Effector CD4-positive, alpha-beta T cell (primary cell): ENCODE results near the gene BABAM2.
"Not testable (repeated sequence)": the region's sequence is repeated elsewhere in the genome, so short reads cannot be mapped to it uniquely, and the experiment has no call there.

Source experiments
- DNase-seq: peaks from one replicate; pipeline ENCODE4 v3.0.0-alpha.2; 2020

The BABAM2 gene

DNA sequence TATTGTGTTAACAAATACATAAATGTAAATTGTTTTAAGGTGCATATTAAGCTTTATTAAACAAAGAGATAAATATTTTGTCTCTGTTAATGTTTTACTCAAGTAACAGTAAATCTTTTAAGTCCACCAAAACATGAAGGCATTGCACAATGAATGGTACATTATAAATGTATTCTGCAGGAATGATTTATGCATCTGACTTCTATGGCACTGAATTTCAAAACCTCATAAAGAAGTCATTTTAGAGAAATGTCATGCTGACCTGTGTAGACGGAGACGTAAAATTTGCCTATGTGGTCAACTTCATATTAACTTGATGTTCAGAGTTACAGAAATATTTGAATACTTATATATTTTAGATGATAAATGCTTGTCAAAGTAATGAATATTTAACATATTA is 194.7 kb downstream of the BABAM2 start:
- DNase-seq, result no peak

DNA sequence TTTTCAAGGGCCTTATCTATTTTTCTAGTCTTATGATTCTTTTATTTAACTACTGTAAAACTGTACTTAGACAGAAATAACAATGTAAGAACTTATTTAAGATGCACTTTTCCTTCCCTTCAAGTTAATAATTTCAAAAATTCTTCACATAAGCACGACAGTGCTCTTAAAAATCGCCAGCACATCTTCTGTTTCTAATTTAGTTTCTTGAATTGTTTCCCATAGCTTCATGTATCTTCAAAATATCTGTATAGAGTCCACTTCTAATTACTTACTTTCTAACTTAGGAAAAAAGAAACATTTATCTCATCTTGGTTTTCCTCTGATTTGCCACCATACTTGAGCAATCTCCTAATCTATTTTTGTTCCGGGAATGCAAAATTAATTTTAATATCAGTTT is 196.1 kb downstream of the BABAM2 start:
- DNase-seq, result no peak

- DNase-seq, result no peak
Measured at GRCh38 chr2:28088970-28089369, 198.4 kb downstream of the BABAM2 start.

- DNase-seq, result no peak
Measured at GRCh38 chr2:28089486-28089885, 199.0 kb downstream of the BABAM2 start.

DNA sequence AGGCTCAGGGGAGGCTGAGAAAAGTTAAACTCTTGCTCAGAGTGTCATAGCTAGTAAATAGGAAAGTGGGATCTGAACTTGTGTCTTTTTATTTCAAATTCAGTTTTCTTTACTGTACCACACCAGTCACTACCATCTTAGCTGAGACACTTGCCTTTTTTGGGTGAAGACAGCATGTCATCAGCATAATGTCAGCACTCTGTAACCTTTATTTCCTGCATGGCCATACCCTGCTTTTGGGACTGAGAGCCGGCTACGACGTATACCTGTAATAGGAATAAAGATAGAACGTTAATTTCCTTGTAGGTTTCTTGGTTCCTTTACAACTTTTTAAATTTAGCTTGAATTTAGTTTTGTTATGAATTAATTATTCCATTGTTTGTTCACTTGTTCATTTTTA is 202.8 kb downstream of the BABAM2 start:
- no peak for DNase-seq

DNA sequence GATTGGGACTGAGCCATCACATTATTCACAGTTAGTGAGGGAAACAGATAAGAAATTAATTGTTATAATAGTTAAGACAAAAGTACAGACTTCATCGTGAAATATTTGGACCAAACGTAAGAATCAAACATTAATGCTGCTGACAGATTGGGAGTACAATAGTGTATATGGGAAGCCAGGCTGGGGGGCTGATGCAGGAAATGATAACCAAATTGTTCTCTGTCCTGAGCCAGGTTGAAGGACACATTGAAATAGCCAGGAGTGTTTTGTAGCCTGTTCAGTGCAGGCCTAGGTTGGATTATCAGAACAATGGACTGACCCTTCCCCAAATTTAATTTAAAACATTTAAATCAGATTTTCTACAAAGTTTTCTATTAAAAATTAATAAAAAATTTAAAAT is 203.2 kb downstream of the BABAM2 start:
- no peak for DNase-seq

- DNase-seq, result no peak
Measured at GRCh38 chr2:28094739-28095138, 204.2 kb downstream of the BABAM2 start.

DNA sequence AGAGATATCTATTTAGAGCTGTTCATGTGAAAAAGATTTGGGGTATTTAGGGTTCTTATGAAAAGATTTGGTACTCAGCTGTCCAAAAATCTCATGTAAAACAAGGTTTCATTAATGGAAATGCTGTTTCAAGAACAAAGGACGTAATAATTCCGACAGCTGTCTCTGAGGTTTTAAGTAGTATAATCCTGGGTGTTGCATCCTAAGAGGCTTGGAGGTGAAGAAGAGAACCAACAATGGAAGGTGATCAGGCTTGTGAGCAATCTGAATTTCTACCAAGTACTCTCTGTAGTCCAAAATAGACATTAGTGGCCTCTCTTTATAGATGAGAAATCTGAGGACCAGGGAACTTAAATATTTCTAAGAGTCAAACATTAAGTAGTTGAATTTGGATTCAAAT is 205.1 kb downstream of the BABAM2 start:
- no peak for DNase-seq

GRCh38 chr2:28096421-28096820 is 205.9 kb downstream of the BABAM2 start:
- DNase-seq, result no peak

DNA sequence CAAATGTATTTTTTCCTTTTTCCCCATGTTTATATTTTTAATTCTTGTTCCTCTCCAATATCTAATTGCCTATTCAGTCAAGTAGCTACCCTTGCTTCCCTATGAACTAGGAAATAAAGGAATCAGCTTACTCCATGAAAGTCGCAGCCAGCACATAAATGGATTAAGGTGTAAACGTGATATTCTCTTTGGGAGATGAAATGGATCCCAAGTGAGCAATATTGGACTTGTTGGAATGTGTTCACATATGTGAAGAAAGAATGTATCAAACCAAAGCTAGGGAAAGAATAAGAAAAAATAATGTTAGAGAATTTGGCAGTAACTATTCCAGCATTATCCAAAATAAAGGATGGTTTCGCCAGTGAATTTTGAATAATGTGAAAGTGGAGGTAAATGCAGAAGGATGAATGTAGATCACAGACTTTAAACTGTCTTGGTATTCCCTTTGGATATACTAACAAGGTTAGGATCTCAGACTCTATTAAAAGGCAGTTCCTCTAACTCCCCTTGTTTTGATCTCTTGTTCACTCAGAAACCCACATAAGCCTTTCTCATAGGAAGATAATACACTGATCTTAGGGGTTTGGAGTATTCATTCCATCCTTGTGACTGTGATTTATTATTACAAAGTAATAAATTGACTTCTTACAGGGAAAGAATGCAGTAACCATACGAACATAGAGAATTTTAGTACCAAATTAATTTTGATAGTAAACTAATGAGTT is 208.1 kb downstream of the BABAM2 start:
- DNase-seq, result no peak

GRCh38 chr2:28101123-28101522 is 210.6 kb downstream of the BABAM2 start:
- no peak for DNase-seq

- DNase-seq, result no peak
Measured at GRCh38 chr2:28101892-28102291, 211.4 kb downstream of the BABAM2 start.

DNA sequence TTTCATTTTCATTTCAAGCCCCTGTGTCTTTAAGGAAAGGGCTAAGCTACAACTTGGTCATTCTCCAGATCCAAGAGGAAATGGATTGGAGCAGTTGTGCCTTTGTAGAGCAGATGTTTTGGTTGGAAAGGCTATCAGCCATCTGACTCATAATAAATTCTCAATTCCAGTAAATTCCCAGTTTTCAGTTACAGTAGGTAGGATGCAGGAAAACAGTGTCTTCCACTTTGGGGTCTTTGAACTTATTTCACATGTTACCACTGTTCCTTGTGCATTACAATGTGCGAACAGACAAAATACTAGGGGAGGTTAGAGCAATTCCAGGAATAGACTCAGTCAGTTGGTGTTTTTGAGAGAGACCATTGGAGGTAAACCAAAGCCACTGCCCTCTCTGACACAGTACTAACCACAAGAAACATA is 211.9 kb downstream of the BABAM2 start:
- DNase-seq, result no peak

- DNase-seq, result no peak
Measured at GRCh38 chr2:28103611-28104010, 213.1 kb downstream of the BABAM2 start.

DNA sequence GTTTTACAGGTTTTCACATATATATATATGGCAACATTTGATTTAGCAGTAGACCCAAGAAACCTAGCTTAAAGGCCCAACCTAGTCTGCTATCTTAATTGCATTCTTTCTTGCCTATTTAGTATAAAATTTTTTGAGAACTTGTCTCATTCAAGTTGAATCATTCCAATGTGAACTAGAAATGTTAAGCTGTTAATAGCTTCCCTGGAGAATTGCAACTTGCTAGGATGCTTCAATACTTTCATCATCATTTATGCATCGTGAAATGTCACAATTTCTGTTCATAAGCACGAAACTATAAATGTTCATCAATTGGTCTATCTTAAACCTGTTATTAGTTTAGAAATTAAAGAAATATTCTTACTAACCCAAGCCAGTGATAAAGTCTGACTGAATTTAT is 217.6 kb downstream of the BABAM2 start:
- no peak for DNase-seq

- not testable (repeated sequence) for DNase-seq
Measured at GRCh38 chr2:28113771-28114170, 223.2 kb downstream of the BABAM2 start.

DNA sequence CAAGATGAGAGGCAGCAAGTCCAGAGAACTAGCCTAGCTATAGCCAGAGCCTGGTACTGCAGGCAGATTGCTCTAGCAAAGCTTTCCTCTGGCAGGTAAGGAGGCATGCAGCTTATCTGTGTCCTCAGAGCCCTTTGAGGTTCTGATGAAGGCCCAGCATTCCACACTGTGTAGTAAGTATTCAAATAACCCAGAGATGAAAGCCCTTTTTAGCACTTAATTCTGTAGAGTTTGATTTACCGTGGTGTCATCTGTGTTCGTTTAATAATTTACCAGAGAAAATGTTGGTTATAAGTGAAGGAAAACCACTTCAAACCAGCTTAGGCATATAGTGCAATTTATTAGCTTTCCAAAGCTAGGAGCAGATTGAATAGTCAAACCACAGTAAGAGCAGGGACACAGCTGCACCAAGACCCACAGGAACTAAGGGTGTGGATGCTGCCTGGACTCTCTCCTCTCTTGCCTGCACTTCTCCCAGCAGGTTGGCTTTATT is 226.6 kb downstream of the BABAM2 start:
- no peak for DNase-seq

GRCh38 chr2:28119631-28120030 is 229.1 kb downstream of the BABAM2 start:
- no peak for DNase-seq

DNA sequence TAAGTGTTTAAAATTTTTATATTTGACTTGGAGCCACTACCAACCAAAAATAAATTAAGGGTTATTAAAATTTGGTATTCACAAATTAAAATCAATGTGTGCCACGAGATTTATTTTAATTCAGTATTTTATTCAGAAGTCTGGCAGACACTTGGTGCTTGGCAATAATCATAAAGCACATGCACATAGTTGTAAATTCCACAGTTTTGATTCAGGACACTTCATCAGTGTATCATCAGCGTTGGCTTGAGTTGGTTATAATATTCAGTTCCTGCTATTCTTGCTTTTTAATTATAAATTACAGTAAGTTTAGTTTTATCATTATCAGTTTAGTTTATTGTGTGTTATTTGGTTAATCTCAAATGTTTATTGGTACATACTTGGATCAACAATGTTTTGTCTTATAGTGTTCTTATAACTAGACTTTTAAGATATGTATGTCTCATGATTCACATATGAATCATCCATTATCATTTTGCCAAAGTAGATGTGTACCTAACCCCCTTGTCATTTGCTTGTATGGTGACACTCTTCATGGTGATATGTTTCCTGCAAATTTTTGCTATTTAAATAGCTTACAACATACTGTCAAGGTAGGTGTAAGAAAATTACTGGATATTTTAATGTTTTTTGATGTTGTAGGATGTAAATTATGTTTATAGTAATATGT is 237.9 kb downstream of the BABAM2 start:
- DNase-seq, result no peak

DNA sequence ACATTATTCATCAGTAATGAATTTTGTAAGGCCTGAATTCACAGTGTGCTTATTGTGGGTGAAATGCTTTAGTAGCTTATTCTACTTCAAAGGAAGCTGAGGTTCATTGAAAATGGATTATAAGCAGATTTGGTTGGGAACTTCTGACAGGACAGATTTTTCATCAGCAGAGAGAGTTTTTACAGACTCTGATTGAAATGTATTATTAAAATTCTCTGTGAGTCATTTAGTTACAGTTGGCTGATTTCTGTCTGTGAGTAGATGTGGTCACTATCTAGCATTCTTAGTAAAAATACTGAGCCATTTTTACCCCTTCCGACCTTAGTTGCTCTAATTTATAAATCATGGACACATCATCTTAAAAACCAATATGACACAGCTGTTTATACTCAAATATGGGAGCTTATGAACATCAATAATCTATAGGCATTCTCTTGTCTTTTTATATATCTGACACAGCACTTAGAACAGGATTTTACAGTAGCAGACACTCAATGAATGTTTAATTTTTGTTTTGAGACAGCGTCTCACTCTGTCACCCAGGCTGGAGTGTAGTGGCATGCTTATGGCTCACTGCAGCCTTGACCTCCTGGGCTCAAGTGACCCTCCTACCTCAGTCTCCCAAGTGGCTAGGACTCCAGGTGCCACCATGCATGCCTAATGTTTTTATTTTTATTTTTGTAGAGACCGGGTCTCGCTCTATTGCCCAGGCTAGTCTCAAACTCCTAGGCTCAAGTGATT is 239.6 kb downstream of the BABAM2 start:
- no peak for DNase-seq

DNA sequence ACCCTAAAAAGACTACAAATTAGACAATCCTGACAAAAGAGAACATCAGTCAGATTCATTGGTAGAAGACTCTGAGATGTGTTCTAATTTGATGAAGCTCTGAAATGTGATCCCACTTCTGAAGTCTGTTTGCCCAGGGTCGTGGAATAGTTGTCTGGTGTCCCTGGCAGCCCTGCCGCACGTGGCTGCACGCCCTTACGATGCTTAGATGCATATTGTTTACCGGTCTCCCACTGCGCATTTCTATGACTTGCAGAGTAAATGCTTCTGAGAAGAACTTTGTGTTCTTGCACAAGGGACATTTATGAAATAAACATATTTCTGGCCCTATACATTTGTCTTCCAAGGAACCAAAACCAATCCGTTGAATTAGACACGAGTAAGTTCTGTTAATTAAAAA is 243.2 kb downstream of the BABAM2 start:
- no peak for DNase-seq

DNA sequence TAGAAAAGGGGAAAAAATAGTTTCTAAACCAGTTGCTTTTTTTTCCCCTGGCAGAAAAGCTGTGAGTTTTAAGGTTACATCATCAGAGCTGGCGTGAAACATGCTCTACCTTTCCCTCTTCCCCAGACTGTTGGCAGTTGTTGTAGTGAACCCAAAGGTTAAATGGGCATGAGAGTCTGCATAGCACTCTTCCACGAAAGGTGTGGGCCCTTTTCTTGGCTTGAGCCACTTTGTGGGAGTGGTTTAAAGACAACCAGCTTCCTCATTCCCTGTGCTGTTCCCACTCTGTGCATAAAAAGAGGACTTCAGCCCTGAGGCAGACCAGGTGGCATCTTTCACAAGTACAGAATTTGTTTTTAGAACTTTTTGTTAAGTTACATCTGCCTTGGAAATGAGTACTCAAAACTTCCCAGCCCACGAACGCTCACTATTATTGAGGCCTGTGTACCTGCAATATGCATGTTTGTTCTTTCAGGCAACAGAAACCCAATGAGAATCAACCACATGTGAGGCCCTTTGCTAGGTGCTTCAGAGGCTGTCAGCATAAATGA is 243.8 kb downstream of the BABAM2 start:
- DNase-seq, result no peak

DNA sequence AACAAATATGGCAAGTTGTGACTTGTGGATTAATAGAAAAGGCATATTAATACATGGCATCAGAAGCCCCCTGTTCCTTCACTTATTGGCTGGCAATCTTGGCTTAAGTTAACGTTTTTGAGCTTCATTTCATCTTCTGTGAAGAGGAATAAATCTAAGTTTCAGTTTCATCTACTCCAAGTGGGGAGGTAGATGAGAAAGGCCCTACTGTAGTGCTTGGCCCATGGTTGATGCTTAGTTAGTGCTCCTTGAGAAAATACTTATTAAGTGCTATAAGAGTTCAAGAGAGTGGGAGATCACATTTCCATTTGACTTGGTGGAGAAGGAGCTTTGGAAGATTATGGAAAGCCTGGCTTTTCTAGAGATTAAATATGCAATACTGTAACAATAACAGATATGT is 244.3 kb downstream of the BABAM2 start:
- no peak for DNase-seq

DNA sequence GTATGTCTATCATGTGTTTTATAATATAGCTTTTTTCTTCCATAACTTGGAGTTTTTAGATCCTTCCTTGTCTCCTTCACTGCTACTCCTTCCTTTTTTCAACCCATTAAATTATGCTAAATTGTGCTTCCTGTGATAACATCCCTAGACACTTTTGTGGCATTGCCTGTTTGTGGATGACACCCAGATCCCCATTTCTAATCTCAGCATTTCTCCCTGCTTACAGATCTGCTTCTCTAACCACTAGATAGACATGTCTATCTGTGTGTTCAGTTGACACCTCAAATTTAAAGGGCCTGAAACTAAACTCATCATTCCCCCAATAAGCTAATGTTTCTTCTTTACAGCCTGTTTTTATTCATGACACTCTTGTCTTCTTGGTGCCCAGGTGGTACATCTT is 244.8 kb downstream of the BABAM2 start:
- DNase-seq, result no peak
